GM19372 (cell line): ENCODE results near the gene TRAPPC10.

Experiments used
- ATAC-seq: cut with Tn5 transposase; IDR thresholded peaks from one replicate; pipeline ENCODE4 v1.9.1; 2021; ENCODE audit warnings: mild to moderate bottlenecking, low read depth, moderate library complexity; ENCODE audit not compliant: unreplicated experiment

Gene TRAPPC10

GRCh38 chr21:44011579-44012473 lies at the start of gene TRAPPC10:
Gene TRAPPC10, plus strand, starts transcription at chr21:44012309. Its CDS starts 185 bp downstream, at chr21:44012494.
- ATAC-seq = peak; percentile 67

GRCh38 chr21:43965911-43966585 lies 46.1 kb upstream of the TRAPPC10 start:
- no peak for ATAC-seq

GRCh38 chr21:43966946-43967512 lies 45.1 kb upstream of the TRAPPC10 start:
- no peak for ATAC-seq

- ATAC-seq = no peak
Measured at GRCh38 chr21:43967981-43968380, 44.1 kb upstream of the TRAPPC10 start.

- no peak for ATAC-seq
Measured at GRCh38 chr21:43968410-43969114, 43.5 kb upstream of the TRAPPC10 start.

GRCh38 chr21:43969115-43969444 lies 43.0 kb upstream of the TRAPPC10 start:
- ATAC-seq = no peak

- ATAC-seq = no peak
Measured at GRCh38 chr21:43970551-43970950, 41.6 kb upstream of the TRAPPC10 start.

- ATAC-seq = no peak
Measured at GRCh38 chr21:43971201-43971991, 40.7 kb upstream of the TRAPPC10 start.

- ATAC-seq = no peak
Measured at GRCh38 chr21:43971992-43972255, 40.2 kb upstream of the TRAPPC10 start.

GRCh38 chr21:43972850-43973633 lies 39.1 kb upstream of the TRAPPC10 start:
- ATAC-seq = no peak

GRCh38 chr21:43973634-43973955 lies 38.5 kb upstream of the TRAPPC10 start:
- no peak for ATAC-seq

- ATAC-seq = no peak
Measured at GRCh38 chr21:43974791-43975468, 37.2 kb upstream of the TRAPPC10 start.

GRCh38 chr21:43975469-43976098 lies 36.5 kb upstream of the TRAPPC10 start:
- no peak for ATAC-seq

- no peak for ATAC-seq
Measured at GRCh38 chr21:43976661-43977060, 35.4 kb upstream of the TRAPPC10 start.

- ATAC-seq = no peak
Measured at GRCh38 chr21:43978060-43978459, 34.0 kb upstream of the TRAPPC10 start.

GRCh38 chr21:43979654-43980053 lies 32.5 kb upstream of the TRAPPC10 start:
- no peak for ATAC-seq

- no peak for ATAC-seq
Measured at GRCh38 chr21:43981151-43981870, 30.8 kb upstream of the TRAPPC10 start.

GRCh38 chr21:43981871-43982210 lies 30.3 kb upstream of the TRAPPC10 start:
- ATAC-seq = no peak
